ENCODE measurements around the gene ARHGAP11A.

ARHGAP11A gene

GRCh38 chr15:32669896-32670611 is 54.8 kb downstream of the ARHGAP11A start:
- H3K4me3 ChIP-seq (ENCODE audit: low read depth, low read length) = no peak overlapping the region
- no peak for DNase-seq (ENCODE audit: low read depth, low spot score)
- in situ Hi-C loops (cut with HindIII; ENCODE audit: low sequenced_read_pairs) = loop anchor here (25.0 kb wide), 1 partner anchor 317 kb away; no protein-coding TSS in a partner anchor
- no peak for TF ChIP-seq CTCF (IDR thresholded peaks at IDR 0.05; ENCODE audit: low read depth, low read length)

- H3K4me3 ChIP-seq (ENCODE audit: low read depth, low read length) = no peak overlapping the region
- in situ Hi-C loops (cut with HindIII; ENCODE audit: low sequenced_read_pairs) = loop anchor here (25.0 kb wide), 1 partner anchor 317 kb away; no protein-coding TSS in a partner anchor
- no peak for TF ChIP-seq CTCF (IDR thresholded peaks at IDR 0.05; ENCODE audit: low read depth, low read length)
- DNase-seq (ENCODE audit: low read depth, low spot score) = no peak
Observed at GRCh38 chr15:32670623-32671022, 55.3 kb downstream of the ARHGAP11A start.

GRCh38 chr15:32671339-32672325 is 56.3 kb downstream of the ARHGAP11A start:
- in situ Hi-C loops (cut with HindIII; ENCODE audit: low sequenced_read_pairs) = loop anchor here (25.0 kb wide), 1 partner anchor 316 kb away; no protein-coding TSS in a partner anchor
- DNase-seq (ENCODE audit: low read depth, low spot score) = no peak
- no peak for TF ChIP-seq CTCF (IDR thresholded peaks at IDR 0.05; ENCODE audit: low read depth, low read length)
- H3K4me3 ChIP-seq (ENCODE audit: low read depth, low read length) = no peak overlapping the region

GRCh38 chr15:32674681-32675080 is 59.4 kb downstream of the ARHGAP11A start:
- no peak for DNase-seq (ENCODE audit: low read depth, low spot score)
- in situ Hi-C loops (cut with HindIII; ENCODE audit: low sequenced_read_pairs) = loop anchor here (25.0 kb wide), 1 partner anchor 313 kb away; no protein-coding TSS in a partner anchor
- no peak for TF ChIP-seq CTCF (IDR thresholded peaks at IDR 0.05; ENCODE audit: low read depth, low read length)
- no peak overlapping the region for H3K4me3 ChIP-seq (ENCODE audit: low read depth, low read length)

- no peak for DNase-seq (ENCODE audit: low read depth, low spot score)
- in situ Hi-C loops (cut with HindIII; ENCODE audit: low sequenced_read_pairs) = no loop called here
- TF ChIP-seq CTCF (IDR thresholded peaks at IDR 0.05; ENCODE audit: low read depth, low read length) = no peak
- H3K4me3 ChIP-seq (ENCODE audit: low read depth, low read length) = no peak overlapping the region
Observed at GRCh38 chr15:32675466-32675865, 60.2 kb downstream of the ARHGAP11A start.

- DNase-seq (ENCODE audit: low read depth, low spot score) = no peak
- no peak for TF ChIP-seq CTCF (IDR thresholded peaks at IDR 0.05; ENCODE audit: low read depth, low read length)
- no peak overlapping the region for H3K4me3 ChIP-seq (ENCODE audit: low read depth, low read length)
- in situ Hi-C loops (cut with HindIII; ENCODE audit: low sequenced_read_pairs) = no loop called here
Observed at GRCh38 chr15:32676169-32676568, 60.9 kb downstream of the ARHGAP11A start.

Measured in astrocyte of the spinal cord (primary cell).